Activated CD8-positive, alpha-beta memory T cell treated with anti-CD3 and anti-CD28 coated beads for 1 hour (primary cell): ENCODE data around the gene KLK6.

Experiments
- DNase-seq, 2 donors: peaks; one replicate each; pipeline ENCODE4 v3.0.0-alpha.2; 2020; ENCODE audit warnings: low read depth in 1 of 2; ENCODE audit errors: extremely low read depth in 1 of 2

Gene KLK6

GRCh38 chr19:50969413-50969760, at the start of gene KLK6:
KLK6 (minus strand) TSS chr19:50969591; CDS start chr19:50968104, 1,487 bp downstream.
- DNase-seq, result no peak

GRCh38 chr19:51018745-51019543, 49.6 kb upstream of the KLK6 start:
- no peak for DNase-seq

- DNase-seq, result peak in 1 of 2 donors; percentile 40
These were observed 47.6 kb upstream of the KLK6 start for GRCh38 chr19:51016798-51017683.

GRCh38 chr19:51015691-51016267, 46.4 kb upstream of the KLK6 start:
- no peak for DNase-seq

- DNase-seq, result no peak
These were observed 44.9 kb upstream of the KLK6 start for GRCh38 chr19:51014242-51014641.

DNA sequence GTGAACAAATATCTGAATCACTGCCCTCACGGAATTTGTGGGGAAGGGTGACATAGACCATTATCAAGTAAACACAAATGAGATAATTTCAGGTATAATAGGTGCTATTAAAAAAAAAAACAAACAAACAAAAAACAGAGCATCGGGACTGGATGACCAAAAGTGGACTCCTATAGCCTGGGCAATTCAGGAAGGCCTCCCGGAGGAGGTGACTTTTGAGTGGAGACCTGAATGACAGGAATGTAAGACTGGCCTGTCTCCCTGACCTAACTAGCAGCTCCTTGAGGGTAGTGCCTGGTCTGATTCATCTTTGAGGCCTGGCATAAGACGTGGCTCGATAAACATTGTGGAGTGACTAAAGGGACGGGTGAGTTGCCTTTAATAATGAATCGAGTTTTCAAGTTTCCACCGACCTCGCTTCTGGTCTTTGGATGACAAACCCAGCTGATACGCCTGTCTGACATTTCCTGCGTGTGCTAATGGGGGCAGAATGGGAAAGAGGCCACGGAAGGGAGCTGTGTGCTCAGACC, 43.3 kb upstream of the KLK6 start:
- no peak for DNase-seq

DNA sequence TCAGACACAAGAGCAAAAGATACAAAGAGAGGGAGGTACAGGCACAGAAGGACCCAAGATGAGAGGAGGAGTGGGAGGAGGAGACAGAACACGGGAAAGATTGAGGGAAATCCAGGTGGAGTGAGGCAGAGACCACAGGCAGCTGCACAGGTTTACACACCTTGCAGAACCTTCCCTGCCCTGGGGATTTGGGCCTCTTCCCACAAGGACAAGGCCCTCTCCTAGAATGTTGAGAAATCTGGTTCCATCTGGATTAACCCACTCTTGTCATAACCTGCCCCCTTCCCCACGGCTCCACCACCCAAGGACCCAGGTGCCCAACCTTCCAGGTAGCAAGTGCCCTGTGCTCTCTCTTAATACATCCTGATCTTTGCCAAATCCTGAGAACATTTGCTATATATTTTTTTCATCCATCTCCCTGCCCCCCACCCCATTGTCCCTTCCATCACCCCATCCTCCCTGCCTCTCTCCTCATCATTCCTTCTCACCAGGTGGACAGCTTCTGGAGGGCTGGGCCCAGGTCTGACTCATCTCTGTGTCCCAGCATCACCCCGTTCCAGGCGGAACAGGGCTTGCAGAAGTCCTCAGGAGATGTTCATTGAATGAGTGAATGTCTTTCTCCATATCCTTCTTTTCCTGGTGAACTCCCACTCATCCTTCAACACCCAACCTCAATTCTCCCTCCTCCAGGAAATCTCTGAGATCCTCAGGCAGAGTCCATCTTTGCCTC, 40.8 kb upstream of the KLK6 start:
- no peak for DNase-seq

DNA sequence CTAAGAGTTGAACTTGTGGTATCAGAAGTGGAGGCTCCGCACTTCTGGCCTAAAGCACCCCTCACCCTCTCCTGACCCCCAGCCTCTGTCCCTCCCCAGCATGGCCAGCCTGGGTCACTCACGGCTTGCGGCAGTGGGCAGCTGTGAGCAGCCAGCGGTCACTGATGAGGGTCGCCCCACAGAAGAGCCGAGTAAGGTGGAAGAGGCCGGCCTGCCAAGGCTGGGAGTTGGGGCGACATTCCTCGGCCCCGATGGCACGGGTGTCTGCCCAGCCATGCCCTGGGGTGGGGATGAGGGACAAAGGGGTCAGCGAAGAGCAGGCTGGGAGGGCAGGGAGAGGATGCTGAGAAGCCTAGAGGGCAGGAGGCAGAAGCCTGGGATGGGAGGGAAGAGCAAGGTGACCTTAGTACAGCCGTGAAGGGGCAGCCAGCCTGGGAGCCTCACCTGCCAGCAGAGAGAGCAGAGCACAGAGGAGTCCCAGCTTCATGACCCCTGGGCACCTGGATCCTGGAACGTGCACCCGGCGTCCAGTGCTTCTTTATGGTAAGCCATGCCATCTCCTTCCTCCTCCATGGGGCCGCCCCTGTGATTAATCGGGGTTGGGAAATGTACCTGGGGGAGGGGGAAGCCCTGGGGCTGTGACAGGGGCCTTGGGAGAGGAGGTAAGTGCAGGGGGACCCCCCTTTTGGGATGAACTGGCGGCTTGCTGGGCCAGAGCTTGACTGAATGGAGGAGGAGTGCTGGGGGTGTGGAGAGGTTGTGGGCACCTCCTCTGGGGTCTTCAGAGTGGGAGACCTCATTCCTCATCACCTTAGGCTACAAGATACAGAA, 39.9 kb upstream of the KLK6 start:
- no peak for DNase-seq

- DNase-seq, result no peak
These were observed 38.1 kb upstream of the KLK6 start for GRCh38 chr19:51007488-51007887.

DNA sequence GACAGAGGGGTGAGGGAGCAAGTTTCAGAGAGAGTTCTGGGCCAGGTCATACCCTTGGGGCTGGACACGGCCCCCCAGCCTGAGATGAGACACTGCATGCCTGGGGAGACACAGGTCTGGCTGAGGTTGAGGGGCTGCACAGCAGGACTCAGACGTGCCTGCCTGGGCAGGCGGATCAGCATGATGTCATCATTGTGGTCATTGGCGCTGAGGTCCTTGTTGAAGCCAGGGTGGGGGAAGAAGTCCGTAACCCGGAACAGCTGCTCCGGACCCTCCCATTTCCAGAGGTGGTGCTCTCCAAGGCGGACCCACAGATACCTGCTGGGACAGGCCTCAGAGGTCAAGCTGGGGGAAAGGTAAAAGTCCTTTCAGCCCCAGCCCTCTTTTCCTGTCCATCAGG, 37.0 kb upstream of the KLK6 start:
- DNase-seq, result no peak

- DNase-seq, result no peak
These were observed 35.9 kb upstream of the KLK6 start for GRCh38 chr19:51005248-51005647.

DNA sequence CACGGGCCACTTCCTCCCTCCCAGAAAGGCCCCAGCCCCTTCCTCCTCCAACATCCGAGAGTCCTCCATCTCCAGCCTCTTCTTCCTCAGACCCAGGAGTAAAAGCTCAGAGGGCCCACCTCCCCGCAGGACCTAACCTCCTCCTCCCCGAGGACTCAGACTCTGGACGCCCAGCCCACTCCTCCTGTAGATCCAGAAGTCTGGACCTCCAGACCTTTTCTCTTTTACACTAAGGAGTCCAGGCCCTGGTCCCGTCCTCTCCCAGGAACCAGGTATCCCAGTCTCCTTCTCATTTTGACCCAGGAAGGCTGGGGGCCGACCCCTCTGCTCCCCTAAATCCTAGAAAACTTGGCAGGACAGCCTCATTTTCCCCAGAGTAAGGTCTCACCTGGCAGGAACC, 33.9 kb upstream of the KLK6 start:
- no peak for DNase-seq

DNA sequence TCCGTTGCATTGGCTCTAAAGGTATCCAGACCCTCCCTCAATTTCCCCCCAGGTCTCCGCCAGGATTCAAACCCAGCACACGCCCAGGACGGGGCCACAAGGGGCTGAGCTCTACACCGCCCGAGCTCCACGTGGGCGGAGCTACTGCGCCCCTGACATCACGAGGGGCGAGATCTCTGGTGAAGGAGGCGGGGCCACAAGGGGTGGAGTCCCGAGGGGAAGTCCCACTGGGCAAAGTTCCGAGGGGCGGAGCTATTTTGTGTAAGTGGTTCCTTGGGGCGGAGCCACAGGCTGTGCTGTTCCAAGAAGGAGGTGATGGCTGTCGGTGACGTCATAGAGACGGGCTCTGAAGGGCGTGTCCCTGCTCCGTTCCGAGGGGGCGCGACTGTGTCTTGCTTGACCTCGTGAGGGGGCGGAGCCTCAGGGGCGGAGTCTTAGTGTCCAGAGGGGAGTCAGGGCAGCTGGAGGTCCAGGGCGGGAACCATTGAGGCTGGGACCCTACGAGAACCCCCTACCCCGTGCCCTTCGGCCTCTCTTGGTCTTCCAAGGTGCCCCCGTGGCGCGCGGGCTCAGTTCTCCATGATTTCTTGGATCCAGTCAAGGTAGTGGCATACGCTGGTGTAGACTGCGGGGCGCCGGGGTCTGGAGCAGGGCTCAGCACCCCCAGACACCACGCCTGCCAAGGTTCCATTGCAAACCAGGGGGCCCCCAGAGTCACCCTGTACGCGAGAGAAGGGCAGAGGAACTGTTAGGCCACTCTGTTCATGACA, 33.3 kb upstream of the KLK6 start:
- DNase-seq, result no peak

DNA sequence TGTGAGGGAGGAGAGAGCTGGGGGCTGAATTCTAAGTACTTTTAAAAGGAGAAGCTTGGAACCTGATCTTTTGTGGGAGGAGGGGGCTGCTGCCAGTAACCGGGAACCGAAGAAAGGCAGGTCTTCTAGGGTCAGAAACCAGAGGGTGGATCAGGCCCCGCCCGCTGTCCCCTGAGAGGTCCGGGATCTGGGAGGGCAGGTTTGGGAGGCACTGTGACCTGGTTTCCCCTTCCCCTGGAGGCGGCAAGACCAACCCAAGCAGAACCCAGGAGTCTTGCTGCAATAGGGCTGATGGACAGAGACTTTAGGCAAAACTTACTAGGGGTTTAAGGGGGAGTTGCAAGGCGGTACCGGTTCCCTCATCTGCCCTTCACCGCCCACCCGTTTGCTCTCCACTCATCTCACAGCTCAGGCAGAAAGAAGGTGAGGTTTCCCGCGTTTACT, 32.7 kb upstream of the KLK6 start:
- DNase-seq, result no peak

- no peak for DNase-seq
These were observed 32.1 kb upstream of the KLK6 start, which contains the start of gene KLK8 for GRCh38 chr19:51001515-51001914. KLK8 (minus strand) TSS chr19:51001604; CDS start chr19:51001167, 437 bp downstream.

DNA sequence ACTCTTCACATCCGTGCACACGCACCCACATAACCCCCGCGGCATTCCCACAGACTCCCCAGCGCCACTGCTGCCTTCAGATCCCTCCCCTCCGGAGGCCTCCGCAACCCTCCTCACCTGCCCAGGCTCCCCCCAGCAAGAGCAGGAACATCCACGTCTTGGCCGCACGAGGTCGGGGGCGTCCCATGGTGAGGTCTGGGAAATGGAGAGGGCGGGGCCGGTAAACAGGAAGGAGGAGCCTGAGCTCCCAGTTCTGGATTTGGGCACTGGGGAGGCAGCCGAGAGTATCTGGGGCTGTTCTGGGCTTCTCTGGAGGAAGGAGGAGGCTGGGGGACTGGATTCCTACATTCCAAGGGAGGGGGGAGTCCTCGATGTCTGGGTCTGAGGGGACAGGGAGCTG, 31.6 kb upstream of the KLK6 start:
- DNase-seq, result no peak

DNA sequence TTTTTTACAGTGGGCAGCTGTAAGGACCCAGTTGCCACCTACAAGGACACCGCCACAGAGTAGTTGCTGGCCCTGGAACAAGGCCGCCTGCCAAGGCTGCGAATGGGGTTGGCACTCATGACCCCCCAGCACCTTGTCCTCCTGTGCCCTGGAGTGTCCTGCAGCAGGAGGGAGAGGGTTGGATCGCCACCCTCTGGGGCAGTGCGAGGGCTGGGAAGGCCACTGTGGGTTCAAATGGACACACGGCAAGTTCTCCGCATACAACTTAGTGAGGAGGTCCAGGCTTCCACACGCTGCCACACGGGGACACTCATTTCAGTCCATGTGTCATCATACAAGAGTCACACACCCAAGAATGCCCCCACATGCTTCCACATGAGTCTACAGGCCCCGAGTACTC, 31.0 kb upstream of the KLK6 start:
- no peak for DNase-seq

GRCh38 chr19:50998686-50999085, 29.3 kb upstream of the KLK6 start:
- DNase-seq, result no peak

DNA sequence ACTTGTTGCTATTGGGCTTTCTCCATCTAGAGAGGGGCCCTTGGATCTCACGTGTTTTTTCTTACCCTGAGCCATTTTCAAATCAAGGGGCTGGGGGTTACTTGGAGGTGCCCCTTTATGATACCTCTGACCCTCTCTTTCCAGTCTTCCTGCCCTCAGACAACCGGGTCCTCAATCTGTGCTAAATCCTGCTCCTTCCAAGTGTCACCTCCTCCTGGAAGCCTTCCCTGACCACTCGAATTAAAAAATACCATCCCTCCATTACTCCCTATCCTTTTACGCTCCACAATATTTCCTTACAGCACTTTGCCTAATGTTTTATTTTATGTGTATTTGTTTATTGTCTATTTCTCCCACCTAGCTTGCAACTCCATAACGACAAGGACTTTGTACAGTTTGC, 28.7 kb upstream of the KLK6 start:
- DNase-seq, result no peak
